Measurements from ENCODE around the gene MICAL1. TPM values are rescaled to one million over a fixed set of nuclear protein-coding genes. Genes with fewer than 3 reads are reported as not detected.

The MICAL1 gene
- total and polyA plus RNA-seq, 2 donors (not counting 3 experiments of a cell fraction or from before 2014, with no cell fraction given): 36.5 to 39.4 TPM

- H3K4me3 ChIP-seq (replicated peaks in 1 of 3; ENCODE audit: insufficient read depth in 1 of 3, low read depth in 1 of 3, low read length in 3 of 3): no peak overlapping the region
- no peak overlapping the region for H3K9ac ChIP-seq (replicated peaks; ENCODE audit: extremely low read depth, insufficient read depth, low read length)
- no peak overlapping the region for H3K4me2 ChIP-seq (ENCODE audit: insufficient read depth, low read length)
- no peaks in the 10 kb centered on the region for H4K20me1 ChIP-seq (replicated peaks; ENCODE audit: control insufficient read depth, extremely low read depth, insufficient read depth, low read length)
- H3K27ac ChIP-seq (ENCODE audit: insufficient read depth, low read depth, low read length): no peak overlapping the region
- TF ChIP-seq CTCF (IDR thresholded peaks at IDR 0.05; ENCODE audit: extremely low read depth in 1 of 2, insufficient read depth in 1 of 2, low read depth in 1 of 2, low read length in 2 of 2): no peak
- no peak for TF ChIP-seq FOS (IDR thresholded peaks at IDR 0.05; ENCODE audit: borderline replicate concordance, insufficient read depth, low read length)
- TF ChIP-seq MAX (IDR thresholded peaks at IDR 0.05; ENCODE audit: insufficient read depth, insufficient read length): no peak
- no peak for TF ChIP-seq GATA2 (IDR thresholded peaks at IDR 0.05; ENCODE audit: insufficient read depth, insufficient read length, low read depth, low read length)
- no peak for TF ChIP-seq POLR2A (IDR thresholded peaks at IDR 0.05; ENCODE audit: low read depth, low read length)
- no peak for TF ChIP-seq EZH2 (IDR thresholded peaks at IDR 0.05; ENCODE audit: borderline replicate concordance, low read depth, low read length, severe bottlenecking)
- TF ChIP-seq MYC (IDR thresholded peaks at IDR 0.05; ENCODE audit: low read depth, low read length): no peak
- TF ChIP-seq POLR2AphosphoS5 (IDR thresholded peaks at IDR 0.05; ENCODE audit: insufficient read depth, low read depth, low read length): no peak
- TF ChIP-seq JUN (IDR thresholded peaks at IDR 0.05; ENCODE audit: borderline replicate concordance, insufficient read depth, insufficient read length, low read depth): no peak
- ChIA-PET CTCF (interaction anchor here (1.1 kb wide), 1 partner anchor 15 kb away, joined by 4 read pairs; no protein-coding TSS in a partner anchor), POLR2A (no interaction called here)
- H3K9me1 ChIP-seq (replicated peaks; ENCODE audit: control insufficient read depth, extremely low read depth, insufficient read depth, low read length): no peaks in the 10 kb centered on the region
- DNase-seq (ENCODE audit: low read depth, low spot score) (no peak), FAIRE-seq (no peak)
- H3K9me3 ChIP-seq (replicated peaks; ENCODE audit: control insufficient read depth, insufficient read depth, low read length): no peaks in the 10 kb centered on the region
- no peak overlapping the region for H2AFZ ChIP-seq (ENCODE audit: low read depth, low read length)
- intact Hi-C loops (cut with micrococcal nuclease) (no loop called here), dilution Hi-C loops (cut with MboI; ENCODE audit: extremely low pct_ligation_motif_present, low sequenced_read_pairs) (no loop called here)
- H3K36me3 ChIP-seq (ENCODE audit: control insufficient read depth in 2 of 2, extremely low read depth in 1 of 2, insufficient read depth in 2 of 2, low read length in 2 of 2): no peaks in the 10 kb centered on the region
- no peaks in the 10 kb centered on the region for H3K79me2 ChIP-seq (ENCODE audit: control insufficient read depth, insufficient read depth, low read length)
- H3K27me3 ChIP-seq (ENCODE audit: control insufficient read depth in 2 of 2, insufficient read depth in 2 of 2, low read length in 2 of 2): peaks cover 8% of the 10 kb centered on the region in 2 experiments
- BruUV-seq (replicated peaks): no TSS peak
- no peaks in the 10 kb centered on the region for H3K4me1 ChIP-seq (ENCODE audit: control insufficient read depth, extremely low read depth, insufficient read depth, low read length)
Observed at GRCh38 chr6:109498052-109498451, 42.5 kb upstream of the MICAL1 start.
